Measurements from ENCODE around the gene MOCS1. TPM values are rescaled to one million over a fixed set of nuclear protein-coding genes. Genes with fewer than 3 reads are reported as not detected.

MOCS1 gene
- polyA plus RNA-seq, 2 donors = 3.8 to 5.9 TPM

DNA sequence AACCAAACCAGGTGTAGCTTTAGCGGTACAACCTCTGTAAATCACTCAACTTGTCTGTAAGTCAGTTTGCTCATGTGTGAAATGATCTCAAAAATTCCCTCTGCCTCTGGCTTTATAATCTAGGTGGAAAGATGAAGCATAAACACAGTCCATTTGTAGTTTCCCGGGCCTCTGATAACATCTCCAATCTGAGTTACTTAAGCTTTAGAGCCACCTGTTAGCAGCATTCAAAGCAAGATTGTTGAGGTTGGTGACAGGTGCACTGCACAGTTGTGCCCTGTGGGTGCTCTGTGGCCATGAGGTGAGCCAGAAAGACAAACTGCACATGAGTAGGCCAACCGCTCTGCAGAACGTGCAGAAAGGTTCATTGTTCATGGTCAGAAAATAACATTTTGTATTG, 53.7 kb downstream of the MOCS1 start:
- Histone ChIP-seq H3K27ac (ENCODE audit: low read depth in 2 of 2, low read length in 1 of 2) (no peak overlapping the region), H3K9me3 (ENCODE audit: control insufficient read depth in 2 of 2, insufficient read depth in 1 of 2, low read depth in 1 of 2, low read length in 1 of 2) (no peaks in the 10 kb centered on the region), H3K36me3 (ENCODE audit: control insufficient read depth in 2 of 2, insufficient read depth in 2 of 2, low read length in 1 of 2) (peaks cover 0 to 9% of the 10 kb centered on the region in 2 donors), H3K4me3 (ENCODE audit: low read depth in 1 of 2, low read length in 2 of 2) (no peak overlapping the region), H3K27me3 (ENCODE audit: control insufficient read depth in 1 of 2, insufficient read depth in 2 of 2, low read length in 2 of 2) (no peaks in the 10 kb centered on the region), H3K4me1 (ENCODE audit: control insufficient read depth in 2 of 2, insufficient read depth in 2 of 2, low read length in 1 of 2) (peaks cover 0 to 2% of the 10 kb centered on the region in 2 donors)
- 52 to 74% methylated on average over 4 of the region's 4 CpGs for WGBS, 2 donors

- H3K27me3 ChIP-seq (ENCODE audit: control insufficient read depth in 1 of 2, insufficient read depth in 2 of 2, low read length in 2 of 2) = no peaks in the 10 kb centered on the region
- no peak overlapping the region for H3K4me3 ChIP-seq (ENCODE audit: low read depth in 1 of 2, low read length in 2 of 2)
- H3K36me3 ChIP-seq (ENCODE audit: control insufficient read depth in 2 of 2, insufficient read depth in 2 of 2, low read length in 1 of 2) = peaks cover 0 to 14% of the 10 kb centered on the region in 2 donors
- no peak overlapping the region for H3K27ac ChIP-seq (ENCODE audit: low read depth in 2 of 2, low read length in 1 of 2)
- H3K4me1 ChIP-seq (ENCODE audit: control insufficient read depth in 2 of 2, insufficient read depth in 2 of 2, low read length in 1 of 2) = peaks cover 0 to 2% of the 10 kb centered on the region in 2 donors
- WGBS, 2 donors = 75 to 84% methylated on average over 3 of the region's 3 CpGs
- H3K9me3 ChIP-seq (ENCODE audit: control insufficient read depth in 2 of 2, insufficient read depth in 1 of 2, low read depth in 1 of 2, low read length in 1 of 2) = no peaks in the 10 kb centered on the region
Observed at GRCh38 chr6:39879535-39879934, 54.7 kb downstream of the MOCS1 start.

- no peak overlapping the region for H3K4me3 ChIP-seq (ENCODE audit: low read depth in 1 of 2, low read length in 2 of 2)
- no peaks in the 10 kb centered on the region for H3K9me3 ChIP-seq (ENCODE audit: control insufficient read depth in 2 of 2, insufficient read depth in 1 of 2, low read depth in 1 of 2, low read length in 1 of 2)
- H3K27me3 ChIP-seq (ENCODE audit: control insufficient read depth in 1 of 2, insufficient read depth in 2 of 2, low read length in 2 of 2) = no peaks in the 10 kb centered on the region
- H3K36me3 ChIP-seq (ENCODE audit: control insufficient read depth in 2 of 2, insufficient read depth in 2 of 2, low read length in 1 of 2) = peaks cover 2 to 17% of the 10 kb centered on the region in 2 donors
- peaks cover 0 to 2% of the 10 kb centered on the region in 2 donors for H3K4me1 ChIP-seq (ENCODE audit: control insufficient read depth in 2 of 2, insufficient read depth in 2 of 2, low read length in 1 of 2)
- 76 to 82% methylated on average over 3 of the region's 3 CpGs for WGBS, 2 donors
- H3K27ac ChIP-seq (ENCODE audit: low read depth in 2 of 2, low read length in 1 of 2) = no peak overlapping the region
Observed at GRCh38 chr6:39876826-39877225, 57.4 kb downstream of the MOCS1 start.

GRCh38 chr6:39876111-39876510, 58.2 kb downstream of the MOCS1 start:
- Histone ChIP-seq H3K27ac (ENCODE audit: low read depth in 2 of 2, low read length in 1 of 2) (no peak overlapping the region), H3K4me1 (ENCODE audit: control insufficient read depth in 2 of 2, insufficient read depth in 2 of 2, low read length in 1 of 2) (peaks cover 0 to 2% of the 10 kb centered on the region in 2 donors), H3K27me3 (ENCODE audit: control insufficient read depth in 1 of 2, insufficient read depth in 2 of 2, low read length in 2 of 2) (no peaks in the 10 kb centered on the region), H3K36me3 (ENCODE audit: control insufficient read depth in 2 of 2, insufficient read depth in 2 of 2, low read length in 1 of 2) (peaks cover 3 to 17% of the 10 kb centered on the region in 2 donors), H3K4me3 (ENCODE audit: low read depth in 1 of 2, low read length in 2 of 2) (no peak overlapping the region), H3K9me3 (ENCODE audit: control insufficient read depth in 2 of 2, insufficient read depth in 1 of 2, low read depth in 1 of 2, low read length in 1 of 2) (no peaks in the 10 kb centered on the region)

DNA sequence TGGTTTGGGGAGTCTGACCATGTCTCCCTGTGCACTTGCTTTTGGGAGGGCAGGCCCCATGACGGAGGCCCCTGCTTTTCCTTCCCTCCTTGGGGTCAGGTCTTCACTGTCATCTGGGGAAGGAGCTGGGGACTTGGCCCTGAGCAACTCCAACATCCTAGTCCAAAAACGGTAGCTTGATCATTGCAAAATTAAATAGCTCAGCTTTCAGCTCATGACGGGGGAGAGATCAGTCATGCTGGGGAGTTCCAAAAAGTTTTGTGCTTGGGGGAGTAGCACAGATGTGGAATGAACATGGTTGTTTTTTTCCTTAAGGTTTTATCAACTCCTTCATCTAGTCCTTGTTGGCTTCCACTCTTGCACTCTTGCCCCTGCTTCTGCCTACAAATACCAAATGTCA, 60.8 kb downstream of the MOCS1 start:
- Histone ChIP-seq H3K36me3 (ENCODE audit: control insufficient read depth in 2 of 2, insufficient read depth in 2 of 2, low read length in 1 of 2) (peaks cover 3 to 17% of the 10 kb centered on the region in 2 donors), H3K9me3 (ENCODE audit: control insufficient read depth in 2 of 2, insufficient read depth in 1 of 2, low read depth in 1 of 2, low read length in 1 of 2) (no peaks in the 10 kb centered on the region), H3K4me3 (ENCODE audit: low read depth in 1 of 2, low read length in 2 of 2) (no peak overlapping the region), H3K27me3 (ENCODE audit: control insufficient read depth in 1 of 2, insufficient read depth in 2 of 2, low read length in 2 of 2) (no peaks in the 10 kb centered on the region), H3K27ac (ENCODE audit: low read depth in 2 of 2, low read length in 1 of 2) (no peak overlapping the region), H3K4me1 (ENCODE audit: control insufficient read depth in 2 of 2, insufficient read depth in 2 of 2, low read length in 1 of 2) (no peaks in the 10 kb centered on the region)
- 82 to 83% methylated on average over 3 of the region's 3 CpGs for WGBS, 2 donors

DNA sequence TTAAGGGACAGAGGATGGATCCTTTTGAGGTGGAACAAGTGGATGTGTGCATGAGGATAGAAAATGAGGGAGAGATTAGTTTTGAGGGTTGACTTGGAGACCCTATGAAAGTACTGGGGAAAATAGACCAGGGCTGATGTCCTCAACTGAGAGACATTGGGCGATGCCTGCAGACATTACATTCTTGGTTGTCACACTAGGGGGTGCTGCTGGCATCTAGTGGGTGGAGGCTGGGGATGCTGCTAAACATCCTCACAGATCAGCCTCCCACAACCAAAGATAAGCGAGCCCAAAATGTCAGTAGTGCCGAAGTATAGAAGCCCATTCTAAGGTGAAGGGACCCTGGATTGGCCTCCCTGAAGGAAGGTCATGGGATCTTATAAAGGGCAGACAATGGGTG, 63.3 kb downstream of the MOCS1 start:
- Histone ChIP-seq H3K36me3 (ENCODE audit: control insufficient read depth in 2 of 2, insufficient read depth in 2 of 2, low read length in 1 of 2) (peaks cover 3 to 12% of the 10 kb centered on the region in 2 donors), H3K4me3 (ENCODE audit: low read depth in 1 of 2, low read length in 2 of 2) (no peak overlapping the region), H3K27me3 (ENCODE audit: control insufficient read depth in 1 of 2, insufficient read depth in 2 of 2, low read length in 2 of 2) (no peaks in the 10 kb centered on the region), H3K27ac (ENCODE audit: low read depth in 2 of 2, low read length in 1 of 2) (no peak overlapping the region), H3K4me1 (ENCODE audit: control insufficient read depth in 2 of 2, insufficient read depth in 2 of 2, low read length in 1 of 2) (no peaks in the 10 kb centered on the region), H3K9me3 (ENCODE audit: control insufficient read depth in 2 of 2, insufficient read depth in 1 of 2, low read depth in 1 of 2, low read length in 1 of 2) (no peaks in the 10 kb centered on the region)
- WGBS, 2 donors = 93 to 99% methylated on average over 3 of the region's 3 CpGs

DNA sequence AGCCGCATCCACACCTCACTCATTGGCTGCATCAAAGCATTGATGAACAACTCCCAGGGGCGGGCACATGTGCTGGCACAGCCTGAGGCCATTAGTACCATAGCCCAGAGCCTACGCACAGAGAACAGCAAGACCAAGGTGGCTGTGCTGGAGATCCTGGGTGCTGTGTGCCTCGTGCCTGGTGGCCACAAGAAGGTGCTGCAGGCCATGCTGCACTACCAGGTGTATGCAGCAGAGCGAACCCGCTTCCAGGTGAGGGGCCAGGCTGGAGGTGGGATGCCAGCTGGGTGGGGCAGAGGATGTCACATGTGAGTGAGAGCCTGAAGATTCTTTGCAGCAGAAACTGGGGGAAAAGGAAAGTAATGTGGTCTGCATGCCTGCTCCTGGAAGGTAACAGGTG, 66.7 kb downstream of the MOCS1 start:
- no peaks in the 10 kb centered on the region for H3K4me1 ChIP-seq (ENCODE audit: control insufficient read depth in 2 of 2, insufficient read depth in 2 of 2, low read length in 1 of 2)
- H3K9me3 ChIP-seq (ENCODE audit: control insufficient read depth in 2 of 2, insufficient read depth in 1 of 2, low read depth in 1 of 2, low read length in 1 of 2) = no peaks in the 10 kb centered on the region
- peaks cover 3% of the 10 kb centered on the region in 2 donors for H3K36me3 ChIP-seq (ENCODE audit: control insufficient read depth in 2 of 2, insufficient read depth in 2 of 2, low read length in 1 of 2)
- no peak overlapping the region for H3K27ac ChIP-seq (ENCODE audit: low read depth in 2 of 2, low read length in 1 of 2)
- no peaks in the 10 kb centered on the region for H3K27me3 ChIP-seq (ENCODE audit: control insufficient read depth in 1 of 2, insufficient read depth in 2 of 2, low read length in 2 of 2)
- 83 to 88% methylated on average over 6 of the region's 6 CpGs for WGBS, 2 donors
- no peak overlapping the region for H3K4me3 ChIP-seq (ENCODE audit: low read depth in 1 of 2, low read length in 2 of 2)

DNA sequence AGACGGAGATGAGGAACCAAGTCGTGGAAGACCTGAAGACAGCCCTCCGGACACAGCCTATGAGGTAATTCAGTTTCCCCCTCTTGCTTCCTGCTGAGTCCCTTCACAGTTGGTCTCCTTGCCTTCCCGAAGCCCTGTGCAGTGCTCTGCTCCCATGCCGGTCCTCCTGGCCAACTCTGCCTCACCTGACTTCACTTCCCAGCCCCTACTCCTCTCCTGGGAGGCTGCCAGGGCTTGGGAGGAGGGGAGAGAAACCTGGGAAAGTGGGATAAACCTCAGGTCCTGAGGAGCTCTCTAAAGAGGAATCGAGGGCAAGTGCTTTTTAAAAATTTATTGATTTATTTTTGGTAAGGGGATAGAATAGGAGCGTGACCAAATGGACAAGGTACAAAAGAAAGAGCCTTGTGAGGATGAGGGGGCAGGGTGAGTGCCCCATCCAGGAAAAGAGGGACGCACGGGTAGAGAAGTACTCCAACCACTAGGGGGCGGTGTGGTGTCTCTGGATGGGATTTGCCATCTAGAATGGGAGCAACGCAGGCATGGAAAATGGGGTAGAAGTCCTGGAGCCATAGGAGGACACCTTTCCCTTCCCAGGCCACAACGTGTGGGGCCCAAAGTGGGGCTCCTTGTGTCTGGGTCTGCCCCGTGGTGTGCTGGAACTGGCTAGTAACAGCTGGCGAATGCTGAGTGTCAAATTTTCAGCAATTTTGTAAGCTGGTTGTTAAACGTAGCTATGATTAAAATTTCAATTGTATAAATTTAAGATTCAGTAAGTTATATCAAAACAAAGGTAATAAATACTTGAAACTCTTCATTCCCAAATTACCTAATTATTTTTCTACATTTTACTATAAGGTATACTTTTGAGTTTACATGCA, 69.0 kb downstream of the MOCS1 start:
- 51 to 62% methylated on average over 15 of the region's 15 CpGs for WGBS, 2 donors
- H3K36me3 ChIP-seq (ENCODE audit: control insufficient read depth in 2 of 2, insufficient read depth in 2 of 2, low read length in 1 of 2) = peaks cover 0 to 3% of the 10 kb centered on the region in 2 donors
- H3K27ac ChIP-seq (ENCODE audit: low read depth in 2 of 2, low read length in 1 of 2) = no peak overlapping the region
- no peaks in the 10 kb centered on the region for H3K27me3 ChIP-seq (ENCODE audit: control insufficient read depth in 1 of 2, insufficient read depth in 2 of 2, low read length in 2 of 2)
- H3K4me1 ChIP-seq (ENCODE audit: control insufficient read depth in 2 of 2, insufficient read depth in 2 of 2, low read length in 1 of 2) = no peaks in the 10 kb centered on the region
- no peak overlapping the region for H3K4me3 ChIP-seq (ENCODE audit: low read depth in 1 of 2, low read length in 2 of 2)
- H3K9me3 ChIP-seq (ENCODE audit: control insufficient read depth in 2 of 2, insufficient read depth in 1 of 2, low read depth in 1 of 2, low read length in 1 of 2) = no peaks in the 10 kb centered on the region

GRCh38 chr6:39861663-39862062, 72.6 kb downstream of the MOCS1 start:
- Histone ChIP-seq H3K36me3 (ENCODE audit: control insufficient read depth in 2 of 2, insufficient read depth in 2 of 2, low read length in 1 of 2) (no peaks in the 10 kb centered on the region), H3K27ac (ENCODE audit: low read depth in 2 of 2, low read length in 1 of 2) (no peak overlapping the region), H3K4me1 (ENCODE audit: control insufficient read depth in 2 of 2, insufficient read depth in 2 of 2, low read length in 1 of 2) (no peaks in the 10 kb centered on the region), H3K27me3 (ENCODE audit: control insufficient read depth in 1 of 2, insufficient read depth in 2 of 2, low read length in 2 of 2) (no peaks in the 10 kb centered on the region), H3K4me3 (ENCODE audit: low read depth in 1 of 2, low read length in 2 of 2) (no peak overlapping the region), H3K9me3 (ENCODE audit: control insufficient read depth in 2 of 2, insufficient read depth in 1 of 2, low read depth in 1 of 2, low read length in 1 of 2) (no peaks in the 10 kb centered on the region)
- 68 to 75% methylated on average over 3 of the region's 3 CpGs for WGBS, 2 donors

DNA sequence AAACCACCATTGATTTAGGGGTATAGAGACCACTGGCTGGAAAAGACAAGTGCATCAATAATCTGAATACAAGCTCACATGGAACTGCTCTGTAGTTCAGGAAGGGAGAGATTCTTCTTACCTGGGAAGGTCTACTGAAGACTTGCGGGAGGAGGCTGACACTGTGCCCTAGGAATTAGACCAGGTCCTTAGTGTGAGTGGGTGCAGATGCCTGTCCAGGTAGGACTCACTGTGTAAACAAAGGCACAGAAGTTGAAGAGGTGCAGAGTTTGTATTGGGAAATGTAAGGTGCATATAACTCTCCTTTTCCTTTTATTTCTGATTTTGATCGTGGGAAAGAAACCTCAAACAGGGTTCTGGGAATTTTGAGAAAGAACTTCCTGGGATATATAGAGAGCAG, 75.2 kb downstream of the MOCS1 start:
- Histone ChIP-seq H3K9me3 (ENCODE audit: control insufficient read depth in 2 of 2, insufficient read depth in 1 of 2, low read depth in 1 of 2, low read length in 1 of 2) (no peaks in the 10 kb centered on the region), H3K4me3 (ENCODE audit: low read depth in 1 of 2, low read length in 2 of 2) (no peak overlapping the region), H3K4me1 (ENCODE audit: control insufficient read depth in 2 of 2, insufficient read depth in 2 of 2, low read length in 1 of 2) (peaks cover 0 to 4% of the 10 kb centered on the region in 2 donors), H3K27me3 (ENCODE audit: control insufficient read depth in 1 of 2, insufficient read depth in 2 of 2, low read length in 2 of 2) (no peaks in the 10 kb centered on the region), H3K36me3 (ENCODE audit: control insufficient read depth in 2 of 2, insufficient read depth in 2 of 2, low read length in 1 of 2) (no peaks in the 10 kb centered on the region), H3K27ac (ENCODE audit: low read depth in 2 of 2, low read length in 1 of 2) (no peak overlapping the region)
- 83 to 94% methylated on average over 2 of the region's 2 CpGs for WGBS, 2 donors

Data from esophagus (tissue), 2 donors.